ENCODE data around the gene DIPK1A.

Gene DIPK1A

DNA sequence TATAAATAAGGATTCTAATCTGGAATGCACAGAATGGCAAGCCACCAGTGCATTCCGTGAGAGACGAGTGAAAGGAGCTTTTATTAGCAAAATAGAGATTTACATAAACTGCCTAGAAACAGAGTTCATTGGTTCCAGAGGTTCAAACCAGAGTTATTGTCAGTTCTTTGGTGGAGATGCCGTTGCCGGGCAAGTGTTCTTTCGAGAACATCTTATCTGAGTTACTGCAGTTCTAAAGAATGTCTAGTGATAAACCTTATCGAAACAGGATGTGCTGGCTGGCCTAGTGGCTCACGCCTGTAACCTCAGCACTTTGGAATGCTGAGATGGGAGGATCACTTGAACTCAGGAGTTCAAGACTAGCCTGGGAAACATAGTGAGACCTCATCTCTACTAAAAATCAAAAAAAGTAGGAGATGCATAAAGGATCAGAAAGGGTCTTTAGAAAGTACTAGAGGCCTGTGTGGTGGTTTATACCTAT is 156.5 kb downstream of the DIPK1A start:
- FAIRE-seq, result peak; percentile 30
- no peak for TF ChIP-seq TAF1 (IDR thresholded peaks at IDR 0.05; ENCODE audit: borderline replicate concordance, low read depth, low read length)
- no peak for TF ChIP-seq POLR2AphosphoS5 (IDR thresholded peaks at IDR 0.05; ENCODE audit: low read depth, low read length)
- no peak for TF ChIP-seq POLR2A (IDR thresholded peaks at IDR 0.05; ENCODE audit: low read depth, low read length)
- DNase-seq (ENCODE audit: insufficient read length), result peak; percentile 14

DNA sequence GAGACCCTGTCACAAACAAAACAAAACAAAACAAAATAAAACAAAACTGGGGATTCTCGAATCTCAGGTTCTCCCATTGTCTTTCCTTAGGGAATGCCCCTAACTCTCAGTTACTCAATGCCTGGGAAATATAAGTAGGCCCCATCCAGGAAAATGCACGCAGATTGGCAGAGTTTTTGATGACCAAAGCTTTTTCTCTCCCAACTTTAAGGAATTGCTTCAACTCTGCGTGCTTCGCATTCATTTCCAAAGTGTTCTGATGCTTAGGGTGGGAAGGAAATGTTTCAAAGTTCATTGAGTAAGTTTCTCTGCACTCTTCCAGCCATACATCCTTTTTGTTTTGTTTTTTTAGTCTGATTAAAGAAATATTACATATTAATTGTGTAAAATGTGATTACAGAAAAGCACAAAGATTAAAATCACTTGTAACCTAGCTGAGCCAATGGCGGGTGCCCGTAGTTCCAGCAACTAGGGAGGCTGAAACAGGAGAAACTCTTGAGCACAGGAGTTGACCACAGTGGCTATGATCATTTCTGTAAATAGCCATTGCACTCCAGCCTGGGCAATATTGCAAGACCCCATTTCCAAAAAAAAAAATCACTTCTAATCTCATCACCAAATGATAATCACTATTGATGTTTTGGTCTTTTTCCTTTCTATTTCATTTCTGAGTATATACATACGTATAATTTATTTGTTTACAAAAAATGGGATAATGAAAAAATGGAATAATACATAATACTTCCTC is 157.9 kb downstream of the DIPK1A start:
- DNase-seq (ENCODE audit: insufficient read length) (no peak), FAIRE-seq (no peak)
- TF ChIP-seq TAF1 (IDR thresholded peaks at IDR 0.05; ENCODE audit: borderline replicate concordance, low read depth, low read length), result no peak
- TF ChIP-seq POLR2A (IDR thresholded peaks at IDR 0.05; ENCODE audit: low read depth, low read length), result no peak
- no peak for TF ChIP-seq POLR2AphosphoS5 (IDR thresholded peaks at IDR 0.05; ENCODE audit: low read depth, low read length)

DNA sequence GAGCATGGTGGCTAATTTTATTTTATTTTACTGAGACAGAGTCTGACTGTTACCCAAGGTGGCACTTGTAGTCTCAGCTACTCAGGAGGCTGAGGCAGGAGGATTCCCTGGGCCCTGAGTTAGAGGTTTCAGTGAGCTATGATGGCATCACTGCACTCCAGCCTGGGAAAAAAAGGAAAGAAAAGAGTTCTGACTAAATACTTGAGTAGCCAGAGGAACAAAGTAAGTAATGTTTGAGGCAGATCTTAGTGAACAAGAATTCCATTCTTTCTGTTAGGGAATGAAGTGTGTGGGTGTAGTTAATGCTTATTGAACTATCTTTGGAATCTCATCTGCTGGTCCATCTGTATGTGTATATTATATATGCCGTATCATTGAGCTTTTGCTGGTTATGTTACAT is 163.3 kb downstream of the DIPK1A start:
- no peak for DNase-seq (ENCODE audit: insufficient read length)
- no peak for TF ChIP-seq TAF1 (IDR thresholded peaks at IDR 0.05; ENCODE audit: borderline replicate concordance, low read depth, low read length)
- TF ChIP-seq POLR2AphosphoS5 (IDR thresholded peaks at IDR 0.05; ENCODE audit: low read depth, low read length), result no peak
- no peak for TF ChIP-seq POLR2A (IDR thresholded peaks at IDR 0.05; ENCODE audit: low read depth, low read length)
- FAIRE-seq, result no peak

DNA sequence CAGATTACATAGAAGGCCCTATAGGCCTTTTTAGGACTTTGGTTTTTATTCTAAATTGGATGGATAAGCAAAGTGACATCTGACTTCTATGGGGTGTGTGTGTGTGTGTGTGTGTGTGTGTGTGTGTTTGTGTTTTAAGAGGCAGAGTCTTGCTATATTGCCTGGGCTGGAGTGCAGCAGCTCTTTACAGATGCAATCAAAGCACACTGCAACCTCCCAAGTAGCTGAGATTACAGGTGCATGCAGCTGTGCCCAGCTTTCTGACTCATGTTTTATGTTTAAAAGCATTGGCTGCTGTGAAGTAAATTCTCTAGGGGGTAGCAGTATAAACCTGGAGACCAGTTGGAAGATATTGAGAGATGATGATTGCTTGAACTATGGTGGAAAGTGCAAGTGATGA is 164.0 kb downstream of the DIPK1A start:
- TF ChIP-seq TAF1 (IDR thresholded peaks at IDR 0.05; ENCODE audit: borderline replicate concordance, low read depth, low read length), result no peak
- TF ChIP-seq POLR2A (IDR thresholded peaks at IDR 0.05; ENCODE audit: low read depth, low read length), result no peak
- no peak for TF ChIP-seq POLR2AphosphoS5 (IDR thresholded peaks at IDR 0.05; ENCODE audit: low read depth, low read length)
- DNase-seq (ENCODE audit: insufficient read length) (no peak), FAIRE-seq (no peak)

DNA sequence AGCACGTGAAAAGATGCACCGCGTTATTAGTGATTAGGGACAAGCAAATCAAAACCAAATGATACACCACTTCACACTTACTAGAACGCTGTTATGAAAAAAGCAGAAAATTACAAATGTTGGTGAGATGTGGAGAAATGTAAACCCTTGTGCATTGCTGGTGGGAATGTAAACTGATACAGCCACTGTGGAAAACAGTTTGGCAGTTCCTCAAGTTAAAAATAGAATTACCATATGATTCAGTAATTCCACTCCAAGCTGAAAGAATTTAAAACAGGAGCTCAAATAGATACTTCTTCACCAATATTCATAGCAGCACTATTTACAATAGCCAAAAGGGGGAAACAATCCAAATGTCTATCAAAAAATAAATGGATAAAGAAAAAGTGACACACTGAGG is 166.1 kb downstream of the DIPK1A start:
- no peak for DNase-seq (ENCODE audit: insufficient read length)
- TF ChIP-seq TAF1 (IDR thresholded peaks at IDR 0.05; ENCODE audit: borderline replicate concordance, low read depth, low read length) (no peak), POLR2A (IDR thresholded peaks at IDR 0.05; ENCODE audit: low read depth, low read length) (no peak), POLR2AphosphoS5 (IDR thresholded peaks at IDR 0.05; ENCODE audit: low read depth, low read length) (no peak)
- FAIRE-seq, result no peak

DNA sequence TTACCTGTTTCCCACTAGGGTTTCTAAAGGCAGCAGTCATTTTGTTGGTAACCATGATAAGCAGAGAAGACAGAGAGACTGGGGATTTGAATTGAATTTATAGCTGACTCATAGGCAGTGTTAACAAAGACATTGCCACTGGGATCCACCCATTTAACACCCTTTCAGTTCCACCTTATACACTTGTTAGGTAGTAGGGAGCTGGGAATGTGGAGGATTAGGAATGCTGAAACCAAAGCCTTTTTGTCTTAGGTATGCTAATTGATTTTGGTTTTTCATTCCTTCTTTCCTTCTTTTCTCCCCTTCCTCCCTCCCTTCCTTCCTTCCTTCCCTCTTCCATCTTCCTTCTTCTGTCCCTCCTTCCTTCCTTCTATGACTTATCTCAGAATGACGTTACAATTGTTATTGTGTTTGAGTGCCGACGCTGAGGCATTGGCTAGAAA is 168.9 kb downstream of the DIPK1A start:
- no peak for DNase-seq (ENCODE audit: insufficient read length)
- no peak for TF ChIP-seq POLR2A (IDR thresholded peaks at IDR 0.05; ENCODE audit: low read depth, low read length)
- no peak for TF ChIP-seq TAF1 (IDR thresholded peaks at IDR 0.05; ENCODE audit: borderline replicate concordance, low read depth, low read length)
- TF ChIP-seq POLR2AphosphoS5 (IDR thresholded peaks at IDR 0.05; ENCODE audit: low read depth, low read length), result no peak
- no peak for FAIRE-seq
